ENCODE measurements around the gene THBS2.

- peak in 1 of 2 donors; percentile 55 for TF ChIP-seq POLR2A (IDR thresholded peaks at IDR 0.05)
- TF ChIP-seq, protein P1, sequence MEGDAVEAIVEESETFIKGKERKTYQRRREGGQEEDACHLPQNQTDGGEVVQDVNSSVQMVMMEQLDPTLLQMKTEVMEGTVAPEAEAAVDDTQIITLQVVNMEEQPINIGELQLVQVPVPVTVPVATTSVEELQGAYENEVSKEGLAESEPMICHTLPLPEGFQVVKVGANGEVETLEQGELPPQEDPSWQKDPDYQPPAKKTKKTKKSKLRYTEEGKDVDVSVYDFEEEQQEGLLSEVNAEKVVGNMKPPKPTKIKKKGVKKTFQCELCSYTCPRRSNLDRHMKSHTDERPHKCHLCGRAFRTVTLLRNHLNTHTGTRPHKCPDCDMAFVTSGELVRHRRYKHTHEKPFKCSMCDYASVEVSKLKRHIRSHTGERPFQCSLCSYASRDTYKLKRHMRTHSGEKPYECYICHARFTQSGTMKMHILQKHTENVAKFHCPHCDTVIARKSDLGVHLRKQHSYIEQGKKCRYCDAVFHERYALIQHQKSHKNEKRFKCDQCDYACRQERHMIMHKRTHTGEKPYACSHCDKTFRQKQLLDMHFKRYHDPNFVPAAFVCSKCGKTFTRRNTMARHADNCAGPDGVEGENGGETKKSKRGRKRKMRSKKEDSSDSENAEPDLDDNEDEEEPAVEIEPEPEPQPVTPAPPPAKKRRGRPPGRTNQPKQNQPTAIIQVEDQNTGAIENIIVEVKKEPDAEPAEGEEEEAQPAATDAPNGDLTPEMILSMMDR (IDR thresholded peaks at IDR 0.05): peak in 2 of 6 experiments; percentile 33 to 42
Measured at GRCh38 chr6:169212897-169213813, 40.5 kb downstream of the THBS2 start.

All from thyroid gland (tissue), 4 donors.